Measurements from ENCODE around the gene GRAMD1B.
"Not testable (repeated sequence)": the region's sequence is repeated elsewhere in the genome, so short reads cannot be mapped to it uniquely, and the experiment has no call there.

Gene GRAMD1B

GRCh38 chr11:123518496-123519054 lies 88.5 kb downstream of the GRAMD1B start:
- no peak for DNase-seq (ENCODE audit: low read depth)
- no peak for TF ChIP-seq CTCF (IDR thresholded peaks at IDR 0.05; ENCODE audit: low read depth, low read length, missing control alignments)
- no peak overlapping the region for H3K4me3 ChIP-seq (ENCODE audit: low read depth, low read length)

GRCh38 chr11:123519055-123519796 lies 89.2 kb downstream of the GRAMD1B start:
- DNase-seq (ENCODE audit: low read depth), result no peak
- H3K4me3 ChIP-seq (ENCODE audit: low read depth, low read length), result no peak overlapping the region
- TF ChIP-seq CTCF (IDR thresholded peaks at IDR 0.05; ENCODE audit: low read depth, low read length, missing control alignments), result no peak

- DNase-seq (ENCODE audit: low read depth), result no peak
- no peak for TF ChIP-seq CTCF (IDR thresholded peaks at IDR 0.05; ENCODE audit: low read depth, low read length, missing control alignments)
- no peak overlapping the region for H3K4me3 ChIP-seq (ENCODE audit: low read depth, low read length)
Measured at GRCh38 chr11:123519797-123520193, 89.7 kb downstream of the GRAMD1B start.

GRCh38 chr11:123520476-123520875 lies 90.4 kb downstream of the GRAMD1B start:
- DNase-seq (ENCODE audit: low read depth); H3K4me3 ChIP-seq (ENCODE audit: low read depth, low read length): not testable (repeated sequence)

GRCh38 chr11:123521001-123521400 lies 90.9 kb downstream of the GRAMD1B start:
- no peak overlapping the region for H3K4me3 ChIP-seq (ENCODE audit: low read depth, low read length)
- no peak for TF ChIP-seq CTCF (IDR thresholded peaks at IDR 0.05; ENCODE audit: low read depth, low read length, missing control alignments)
- DNase-seq (ENCODE audit: low read depth), result no peak

GRCh38 chr11:123521930-123522329 lies 91.9 kb downstream of the GRAMD1B start:
- TF ChIP-seq CTCF (IDR thresholded peaks at IDR 0.05; ENCODE audit: low read depth, low read length, missing control alignments), result no peak
- H3K4me3 ChIP-seq (ENCODE audit: low read depth, low read length), result no peak overlapping the region
- DNase-seq (ENCODE audit: low read depth), result no peak

- TF ChIP-seq CTCF (IDR thresholded peaks at IDR 0.05; ENCODE audit: low read depth, low read length, missing control alignments), result no peak
- H3K4me3 ChIP-seq (ENCODE audit: low read depth, low read length), result no peak overlapping the region
- DNase-seq (ENCODE audit: low read depth), result no peak
Measured at GRCh38 chr11:123523539-123523938, 93.5 kb downstream of the GRAMD1B start.
